Hepatocyte (in vitro differentiated cells): Measurements from ENCODE around the gene POLR1H. TPM values are rescaled to one million over a fixed set of nuclear protein-coding genes. Genes with fewer than 3 reads are reported as not detected.
A peak's percentile ranks its signal among the peaks of the same experiment; 100 is the strongest.

Source experiments
- DNase-seq: peaks from one replicate; pipeline ENCODE4 v3.0.0-alpha.2; 2016; ENCODE audit warnings: low spot score
- H2AFZ ChIP-seq: fragments of 200-600 bp; sonication (generic); 2 replicates; pipeline ENCODE4 v1.6.0; 2016; ENCODE audit warnings: antibody characterized with exemption, mild to moderate bottlenecking
- H3K27ac ChIP-seq: fragments of 200-600 bp; sonication (generic); 2 replicates; pipeline ENCODE4 v1.5.1; 2016; ENCODE audit warnings: mild to moderate bottlenecking
- H3K27me3 ChIP-seq: fragments of 200-600 bp; sonication (generic); 2 replicates; pipeline ENCODE4 v1.6.1; 2016
- H3K36me3 ChIP-seq: fragments of 200-600 bp; sonication (generic); replicated peaks from 2 replicates; pipeline ENCODE4 v1.5.1; 2016; ENCODE audit warnings: low read depth; ENCODE audit not compliant: insufficient read depth
- H3K4me1 ChIP-seq: fragments of 200-600 bp; sonication (generic); 2 replicates; pipeline ENCODE4 v1.5.1; 2016; ENCODE audit warnings: mild to moderate bottlenecking, moderate library complexity; ENCODE audit not compliant: insufficient read depth
- H3K4me2 ChIP-seq: fragments of 200-600 bp; sonication (generic); 2 replicates; pipeline ENCODE4 v1.6.0; 2016
- H3K4me3 ChIP-seq: fragments of 200-600 bp; sonication (generic); 2 replicates; pipeline ENCODE4 v1.5.1; 2016; ENCODE audit warnings: mild to moderate bottlenecking
- H3K79me2 ChIP-seq: fragments of 200-600 bp; sonication (generic); 2 replicates; pipeline ENCODE4 v1.6.0; 2017; ENCODE audit warnings: mild to moderate bottlenecking
- H3K9me2 ChIP-seq: fragments of 200-600 bp; sonication (generic); replicated peaks from 2 replicates; pipeline ENCODE4 v1.6.0; 2017; ENCODE audit warnings: mild to moderate bottlenecking; ENCODE audit not compliant: insufficient read depth
- H3K9me3 ChIP-seq: fragments of 200-600 bp; sonication (generic); 2 replicates; pipeline ENCODE4 v1.5.1; 2016; ENCODE audit warnings: low read depth, mild to moderate bottlenecking
- H4K20me1 ChIP-seq: fragments of 200-600 bp; sonication (generic); 2 replicates; pipeline ENCODE4 v1.6.0; 2016; ENCODE audit warnings: mild to moderate bottlenecking; ENCODE audit not compliant: insufficient read depth, poor library complexity, severe bottlenecking
- CTCF ChIP-seq: fragments of 200-600 bp; sonication (generic); IDR thresholded peaks from 2 replicates; pipeline ENCODE4 v1.5.1; 2016; ENCODE audit warnings: antibody characterized with exemption, mild to moderate bottlenecking; ENCODE audit not compliant: poor library complexity
- EZH2 ChIP-seq: fragments of 200-600 bp; sonication (generic); IDR thresholded peaks from 2 replicates; pipeline ENCODE4 v1.6.1; 2016; ENCODE audit warnings: antibody characterized with exemption, mild to moderate bottlenecking, borderline replicate concordance
- EZH2phosphoT487 ChIP-seq: fragments of 200-600 bp; sonication (generic); IDR thresholded peaks from one replicate; pipeline ENCODE4 v1.6.1; 2018; ENCODE audit warnings: antibody characterized with exemption, mild to moderate bottlenecking, low read depth, moderate library complexity; ENCODE audit not compliant: unreplicated experiment, severe bottlenecking
- WGBS: methylation state at CpG from one replicate; pipeline ENCODE4 v1.1.6; 2016; ENCODE audit warnings: low lambda C conversion rate; ENCODE audit errors: missing lambda C conversion rate; 5-methylcytosine and 5-hydroxymethylcytosine counted together
- polyA plus RNA-seq: library from polyadenylated mRNA; unstranded; fragments of >200 nt; fragmentation: Nextera tagmentation; extraction: Ambion mirVana; gene quantifications from 2 replicates; pipeline ENCODE4 v1.2.1, GENCODE V29; 2016
- total RNA-seq: library from RNA; depleted of rRNA; stranded (reverse); fragments of >200 nt; gene quantifications from 2 replicates; pipeline ENCODE4 v1.2.3, GENCODE V29; 2014

The POLR1H gene
- 20.9 and 21.3 TPM in 2 replicates for total RNA-seq
- polyA plus RNA-seq = 26.5 and 34.8 TPM in 2 replicates

- Histone ChIP-seq H3K4me3 (peak within 1 kb of the TSS; percentile 94), H2AFZ (peak within 1 kb of the TSS; percentile 97), H3K27me3 (no peaks in the 10 kb centered on the region), H3K9me2 (no peaks in the 10 kb centered on the region), H3K36me3 (no peaks in the 10 kb centered on the region), H3K79me2 (peaks cover 32% of the 10 kb centered on the region), H3K9me3 (no peaks in the 10 kb centered on the region), H3K27ac (peak within 1 kb of the TSS; percentile 96), H3K4me1 (peaks cover 14% of the 10 kb centered on the region), H4K20me1 (no peaks in the 10 kb centered on the region), H3K4me2 (peak within 1 kb of the TSS; percentile 95)
- TF ChIP-seq EZH2 (no peak), EZH2phosphoT487 (no peak), CTCF (no peak)
- DNase-seq = peak; percentile 99
- under 1% methylated on average over 48 of the region's 48 CpGs for WGBS
Measured at GRCh38 chr6:30061092-30061857, at the start of gene POLR1H. Gene POLR1H (plus strand): TSS chr6:30061265. CDS start chr6:30061525, 260 bp downstream.

- DNase-seq = no peak
- peaks cover 13% of the 10 kb centered on the region for H3K27me3 ChIP-seq
- H3K4me3 ChIP-seq = no peak overlapping the region
- no peak overlapping the region for H3K27ac ChIP-seq
- H3K4me2 ChIP-seq = no peak overlapping the region
- H3K9me2 ChIP-seq = no peaks in the 10 kb centered on the region
- WGBS = 61% methylated on average over 13 of the region's 13 CpGs
- no peak overlapping the region for H2AFZ ChIP-seq
- peak; percentile 79 for TF ChIP-seq CTCF
- no peak for TF ChIP-seq EZH2phosphoT487
- no peaks in the 10 kb centered on the region for H4K20me1 ChIP-seq
- no peaks in the 10 kb centered on the region for H3K36me3 ChIP-seq
- no peaks in the 10 kb centered on the region for H3K9me3 ChIP-seq
- H3K4me1 ChIP-seq = no peaks in the 10 kb centered on the region
- no peaks in the 10 kb centered on the region for H3K79me2 ChIP-seq
Measured at GRCh38 chr6:30013291-30013922, 47.7 kb upstream of the POLR1H start.

- Histone ChIP-seq H3K79me2 (no peaks in the 10 kb centered on the region), H3K36me3 (no peaks in the 10 kb centered on the region), H3K9me2 (no peaks in the 10 kb centered on the region), H3K27me3 (no peaks in the 10 kb centered on the region), H2AFZ (no peak overlapping the region), H3K9me3 (no peaks in the 10 kb centered on the region), H3K4me2 (no peak overlapping the region), H4K20me1 (no peaks in the 10 kb centered on the region), H3K4me1 (no peaks in the 10 kb centered on the region), H3K4me3 (no peak overlapping the region), H3K27ac (no peak overlapping the region)
- no peak for DNase-seq
- WGBS = 100% methylated on average over 2 of the region's 2 CpGs
- TF ChIP-seq CTCF = no peak
- TF ChIP-seq EZH2phosphoT487 = no peak
- TF ChIP-seq EZH2 = no peak
Measured at GRCh38 chr6:30019819-30020218, 41.2 kb upstream of the POLR1H start.
